ENCODE results near the gene TYSND1.

- TF ChIP-seq, protein P1, sequence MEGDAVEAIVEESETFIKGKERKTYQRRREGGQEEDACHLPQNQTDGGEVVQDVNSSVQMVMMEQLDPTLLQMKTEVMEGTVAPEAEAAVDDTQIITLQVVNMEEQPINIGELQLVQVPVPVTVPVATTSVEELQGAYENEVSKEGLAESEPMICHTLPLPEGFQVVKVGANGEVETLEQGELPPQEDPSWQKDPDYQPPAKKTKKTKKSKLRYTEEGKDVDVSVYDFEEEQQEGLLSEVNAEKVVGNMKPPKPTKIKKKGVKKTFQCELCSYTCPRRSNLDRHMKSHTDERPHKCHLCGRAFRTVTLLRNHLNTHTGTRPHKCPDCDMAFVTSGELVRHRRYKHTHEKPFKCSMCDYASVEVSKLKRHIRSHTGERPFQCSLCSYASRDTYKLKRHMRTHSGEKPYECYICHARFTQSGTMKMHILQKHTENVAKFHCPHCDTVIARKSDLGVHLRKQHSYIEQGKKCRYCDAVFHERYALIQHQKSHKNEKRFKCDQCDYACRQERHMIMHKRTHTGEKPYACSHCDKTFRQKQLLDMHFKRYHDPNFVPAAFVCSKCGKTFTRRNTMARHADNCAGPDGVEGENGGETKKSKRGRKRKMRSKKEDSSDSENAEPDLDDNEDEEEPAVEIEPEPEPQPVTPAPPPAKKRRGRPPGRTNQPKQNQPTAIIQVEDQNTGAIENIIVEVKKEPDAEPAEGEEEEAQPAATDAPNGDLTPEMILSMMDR (IDR thresholded peaks at IDR 0.05), result no peak
- no peak for TF ChIP-seq POLR2A (IDR thresholded peaks at IDR 0.05)
These were observed 20.5 kb downstream of the TYSND1 start for GRCh38 chr10:70125918-70126552.

Data from esophagus squamous epithelium (tissue), 4 donors.